ENCODE results near the gene TRMO. TPM values are rescaled to one million over a fixed set of nuclear protein-coding genes. Genes with fewer than 3 reads are reported as not detected.

The TRMO gene
- total RNA-seq, 1 donor from 2014 or later, result 8.5 TPM

DNA sequence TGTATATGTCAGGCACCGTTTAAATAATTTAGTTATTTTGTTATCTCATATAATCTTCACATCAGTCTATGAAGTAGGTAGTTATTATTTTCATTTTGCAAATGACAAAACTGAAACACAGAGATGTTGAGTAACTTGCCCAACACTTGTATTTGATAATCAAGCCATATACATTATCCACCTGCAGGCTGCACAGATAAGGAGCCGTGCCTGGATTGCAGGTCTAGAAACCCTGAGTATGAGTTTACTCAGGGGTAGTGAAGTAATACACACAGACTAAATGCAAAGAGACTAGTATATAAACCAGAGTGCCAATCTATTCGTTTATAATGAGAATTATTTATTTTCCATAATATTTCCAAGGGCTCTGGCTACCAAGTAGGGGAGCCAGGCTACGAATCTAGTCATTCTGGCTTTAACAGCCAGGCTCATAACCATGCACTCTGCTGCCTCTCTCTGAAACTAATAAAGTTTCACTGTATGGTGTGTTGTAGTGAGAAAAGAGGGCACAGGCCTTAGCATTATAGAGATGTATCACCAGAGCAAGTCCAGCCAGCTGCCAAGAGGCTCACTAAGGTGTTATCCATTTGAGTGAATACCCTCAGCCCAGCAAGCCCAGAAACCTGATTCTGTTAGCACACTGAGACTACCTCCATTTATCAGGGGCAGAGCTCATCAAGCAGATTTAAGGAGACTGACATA lies 11.1 kb upstream of the TRMO start:
- Histone ChIP-seq H3K27ac (ENCODE audit: low read depth, low read length) (no peak overlapping the region), H4K20me1 (ENCODE audit: insufficient read depth, low read length) (no peaks in the 10 kb centered on the region), H3K27me3 (ENCODE audit: insufficient read depth, low read length) (peaks cover 60% of the 10 kb centered on the region), H3K4me1 (ENCODE audit: insufficient read depth, low read length) (no peaks in the 10 kb centered on the region), H3K9ac (ENCODE audit: low read length) (no peak overlapping the region), H3K9me3 (ENCODE audit: insufficient read depth, low read depth, low read length) (no peaks in the 10 kb centered on the region), H3K4me2 (ENCODE audit: low read length) (no peak overlapping the region), H3K36me3 (ENCODE audit: insufficient read depth, low read length) (no peaks in the 10 kb centered on the region), H3K79me2 (ENCODE audit: insufficient read depth, low read length) (no peaks in the 10 kb centered on the region), H2AFZ (ENCODE audit: low read depth, low read length) (no peak overlapping the region), H3K4me3 (ENCODE audit: insufficient read depth, low read depth, low read length) (no peak overlapping the region)
- Mint-ChIP-seq H3K9me3 (ENCODE audit: unreplicated experiment) (peaks cover 1% of the 10 kb centered on the region), H3K4me3 (ENCODE audit: unreplicated experiment) (no peak overlapping the region), H3K27ac (ENCODE audit: unreplicated experiment) (no peak overlapping the region), H3K4me1 (ENCODE audit: low read depth, unreplicated experiment) (no peaks in the 10 kb centered on the region), H3K27me3 (ENCODE audit: low read depth, unreplicated experiment) (peaks cover 66% of the 10 kb centered on the region), H3K36me3 (ENCODE audit: low read depth, unreplicated experiment) (no peaks in the 10 kb centered on the region)
- no peak for FAIRE-seq
- no peak for DNase-seq (ENCODE audit: low read depth)
- TF ChIP-seq, protein P1, sequence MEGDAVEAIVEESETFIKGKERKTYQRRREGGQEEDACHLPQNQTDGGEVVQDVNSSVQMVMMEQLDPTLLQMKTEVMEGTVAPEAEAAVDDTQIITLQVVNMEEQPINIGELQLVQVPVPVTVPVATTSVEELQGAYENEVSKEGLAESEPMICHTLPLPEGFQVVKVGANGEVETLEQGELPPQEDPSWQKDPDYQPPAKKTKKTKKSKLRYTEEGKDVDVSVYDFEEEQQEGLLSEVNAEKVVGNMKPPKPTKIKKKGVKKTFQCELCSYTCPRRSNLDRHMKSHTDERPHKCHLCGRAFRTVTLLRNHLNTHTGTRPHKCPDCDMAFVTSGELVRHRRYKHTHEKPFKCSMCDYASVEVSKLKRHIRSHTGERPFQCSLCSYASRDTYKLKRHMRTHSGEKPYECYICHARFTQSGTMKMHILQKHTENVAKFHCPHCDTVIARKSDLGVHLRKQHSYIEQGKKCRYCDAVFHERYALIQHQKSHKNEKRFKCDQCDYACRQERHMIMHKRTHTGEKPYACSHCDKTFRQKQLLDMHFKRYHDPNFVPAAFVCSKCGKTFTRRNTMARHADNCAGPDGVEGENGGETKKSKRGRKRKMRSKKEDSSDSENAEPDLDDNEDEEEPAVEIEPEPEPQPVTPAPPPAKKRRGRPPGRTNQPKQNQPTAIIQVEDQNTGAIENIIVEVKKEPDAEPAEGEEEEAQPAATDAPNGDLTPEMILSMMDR (IDR thresholded peaks at IDR 0.05; ENCODE audit: insufficient read depth, low read depth, low read length), result no peak
- no peak for TF ChIP-seq EZH2 (IDR thresholded peaks at IDR 0.05; ENCODE audit: insufficient read depth, low read length)

DNA sequence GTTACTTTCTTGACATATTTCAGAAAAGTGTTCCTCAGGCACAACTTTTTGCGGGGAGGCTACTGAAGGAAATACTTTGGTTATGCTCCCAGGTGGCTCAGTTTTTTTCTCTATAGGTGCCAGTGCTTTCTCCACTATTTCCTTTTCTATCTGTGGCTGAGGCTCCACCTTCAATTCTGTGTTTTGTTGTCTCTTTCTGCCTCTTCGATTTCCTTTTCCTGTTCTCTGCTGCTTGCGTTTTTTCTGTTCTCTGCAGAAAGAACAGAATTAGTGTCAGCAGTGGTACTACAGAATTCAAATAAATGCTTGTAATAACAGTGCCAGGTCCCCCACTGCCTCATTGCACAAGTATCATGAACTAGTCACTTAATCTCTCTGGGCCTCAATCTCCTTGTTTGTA lies 8.7 kb upstream of the TRMO start:
- no peaks in the 10 kb centered on the region for H3K36me3 ChIP-seq (ENCODE audit: insufficient read depth, low read length)
- no peak for TF ChIP-seq EZH2 (IDR thresholded peaks at IDR 0.05; ENCODE audit: insufficient read depth, low read length)
- TF ChIP-seq, protein P1 (IDR thresholded peaks at IDR 0.05; ENCODE audit: insufficient read depth, low read depth, low read length), result no peak
- no peaks in the 10 kb centered on the region for H3K36me3 Mint-ChIP-seq (ENCODE audit: low read depth, unreplicated experiment)
- no peak overlapping the region for H3K4me3 ChIP-seq (ENCODE audit: insufficient read depth, low read depth, low read length)
- H3K9me3 ChIP-seq (ENCODE audit: insufficient read depth, low read depth, low read length), result no peaks in the 10 kb centered on the region
- peaks cover 64% of the 10 kb centered on the region for H3K27me3 ChIP-seq (ENCODE audit: insufficient read depth, low read length)
- no peaks in the 10 kb centered on the region for H3K9me3 Mint-ChIP-seq (ENCODE audit: unreplicated experiment)
- no peaks in the 10 kb centered on the region for H3K4me1 Mint-ChIP-seq (ENCODE audit: low read depth, unreplicated experiment)
- H3K27me3 Mint-ChIP-seq (ENCODE audit: low read depth, unreplicated experiment), result peaks cover 65% of the 10 kb centered on the region
- no peak overlapping the region for H3K9ac ChIP-seq (ENCODE audit: low read length)
- FAIRE-seq, result no peak
- no peak overlapping the region for H3K4me3 Mint-ChIP-seq (ENCODE audit: unreplicated experiment)
- H3K4me2 ChIP-seq (ENCODE audit: low read length), result no peak overlapping the region
- no peak overlapping the region for H3K27ac Mint-ChIP-seq (ENCODE audit: unreplicated experiment)
- no peak for DNase-seq (ENCODE audit: low read depth)
- H4K20me1 ChIP-seq (ENCODE audit: insufficient read depth, low read length), result no peaks in the 10 kb centered on the region
- H3K4me1 ChIP-seq (ENCODE audit: insufficient read depth, low read length), result no peaks in the 10 kb centered on the region
- no peaks in the 10 kb centered on the region for H3K79me2 ChIP-seq (ENCODE audit: insufficient read depth, low read length)
- no peak overlapping the region for H2AFZ ChIP-seq (ENCODE audit: low read depth, low read length)
- H3K27ac ChIP-seq (ENCODE audit: low read depth, low read length), result no peak overlapping the region

DNA sequence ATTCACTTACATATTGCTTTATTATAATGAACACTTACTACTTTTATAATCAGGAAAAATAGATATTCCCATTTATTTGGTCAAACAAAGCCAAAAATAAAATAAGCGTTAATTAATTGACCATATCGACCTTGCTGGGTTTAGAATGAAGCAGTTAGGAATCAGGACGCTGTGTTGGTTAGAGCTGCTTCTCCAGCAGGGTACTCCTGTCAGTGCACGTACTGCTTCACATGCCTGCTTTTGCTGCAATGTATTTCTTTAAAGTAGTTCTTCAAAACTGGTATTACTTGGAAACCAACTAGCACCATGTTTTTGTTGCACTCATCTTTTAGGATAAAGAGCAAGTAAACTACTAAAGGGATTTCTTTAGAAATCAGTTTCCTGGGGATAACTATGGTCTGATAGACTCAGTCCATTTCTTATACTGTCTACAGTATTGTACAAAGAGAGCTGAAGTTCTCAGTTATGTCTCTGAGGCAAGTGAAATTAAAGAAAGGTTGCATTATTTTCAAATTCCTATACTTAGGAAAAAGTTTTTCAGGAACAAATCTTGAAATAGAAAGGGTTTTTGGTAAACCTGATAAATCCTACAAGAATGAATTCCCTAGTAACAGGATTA lies 6.8 kb upstream of the TRMO start:
- Histone ChIP-seq H3K79me2 (ENCODE audit: insufficient read depth, low read length) (no peaks in the 10 kb centered on the region), H3K4me1 (ENCODE audit: insufficient read depth, low read length) (no peaks in the 10 kb centered on the region), H3K27ac (ENCODE audit: low read depth, low read length) (no peak overlapping the region), H3K36me3 (ENCODE audit: insufficient read depth, low read length) (no peaks in the 10 kb centered on the region), H4K20me1 (ENCODE audit: insufficient read depth, low read length) (no peaks in the 10 kb centered on the region), H3K4me3 (ENCODE audit: insufficient read depth, low read depth, low read length) (no peak overlapping the region), H3K9me3 (ENCODE audit: insufficient read depth, low read depth, low read length) (no peaks in the 10 kb centered on the region), H3K27me3 (ENCODE audit: insufficient read depth, low read length) (peaks cover 53% of the 10 kb centered on the region), H2AFZ (ENCODE audit: low read depth, low read length) (no peak overlapping the region), H3K4me2 (ENCODE audit: low read length) (no peak overlapping the region), H3K9ac (ENCODE audit: low read length) (no peak overlapping the region)
- Mint-ChIP-seq H3K27ac (ENCODE audit: unreplicated experiment) (no peak overlapping the region), H3K4me1 (ENCODE audit: low read depth, unreplicated experiment) (no peaks in the 10 kb centered on the region), H3K4me3 (ENCODE audit: unreplicated experiment) (no peak overlapping the region), H3K9me3 (ENCODE audit: unreplicated experiment) (no peaks in the 10 kb centered on the region), H3K36me3 (ENCODE audit: low read depth, unreplicated experiment) (no peaks in the 10 kb centered on the region), H3K27me3 (ENCODE audit: low read depth, unreplicated experiment) (peaks cover 56% of the 10 kb centered on the region)
- TF ChIP-seq, protein P1 (IDR thresholded peaks at IDR 0.05; ENCODE audit: insufficient read depth, low read depth, low read length), result no peak
- TF ChIP-seq EZH2 (IDR thresholded peaks at IDR 0.05; ENCODE audit: insufficient read depth, low read length), result no peak
- no peak for FAIRE-seq
- no peak for DNase-seq (ENCODE audit: low read depth)

Data from astrocyte (in vitro differentiated cells and primary cell).